Natural killer cell (primary cell): Measurements from ENCODE around the gene VWA3B. TPM values are rescaled to one million over a fixed set of nuclear protein-coding genes. Genes with fewer than 3 reads are reported as not detected.

Experiments
- ATAC-seq, 3 donors: fragments of 150-1000 bp in 2 of 3; fragments of 200-7000 bp in 1 of 3; cut with Tn5 transposase; 1 replicate in 1 of 3; 2 replicates in 2 of 3; pipeline ENCODE4 v1.10.0; 2021; ENCODE audit warnings: mild to moderate bottlenecking in 2 of 3, moderate library complexity in 2 of 3
- DNase-seq, 2 donors: peaks; one replicate each; pipeline versions ENCODE4 v3.0.0 to v3.0.0-alpha.2; 2013 to 2021; ENCODE audit warnings: mixed read lengths in 1 of 2
- H3K27ac ChIP-seq: one replicate; pipeline ENCODE4 v1.5.1; 2013; ENCODE audit warnings: mild to moderate bottlenecking, low read length
- H3K27me3 ChIP-seq: one replicate; pipeline ENCODE4 v1.6.1; 2013; ENCODE audit warnings: low read length; ENCODE audit not compliant: control insufficient read depth, insufficient read depth
- H3K36me3 ChIP-seq: one replicate; pipeline ENCODE4 v1.6.1; 2013; ENCODE audit warnings: low read length; ENCODE audit not compliant: control insufficient read depth, insufficient read depth
- H3K4me1 ChIP-seq: one replicate; pipeline ENCODE4 v1.6.1; 2013; ENCODE audit warnings: low read length; ENCODE audit not compliant: control insufficient read depth, insufficient read depth
- H3K4me3 ChIP-seq: one replicate; pipeline ENCODE4 v1.5.1; 2013; ENCODE audit warnings: low read length
- H3K9me3 ChIP-seq: one replicate; pipeline ENCODE4 v1.6.1; 2013; ENCODE audit warnings: low read length; ENCODE audit not compliant: control insufficient read depth, insufficient read depth
- H3K27ac Mint-ChIP-seq, 2 donors: one replicate each; pipeline ENCODE4 v1.8.0; 2022; ENCODE audit warnings: mild to moderate bottlenecking in 2 of 2, mixed read lengths in 2 of 2, moderate library complexity in 1 of 2
- H3K27me3 Mint-ChIP-seq, 2 donors: one replicate each; pipeline ENCODE4 v1.8.0; 2022; ENCODE audit warnings: low read depth in 2 of 2, mixed read lengths in 2 of 2
- H3K36me3 Mint-ChIP-seq: one replicate; pipeline ENCODE4 v1.8.0; 2022; ENCODE audit warnings: mixed read lengths
- H3K4me1 Mint-ChIP-seq, 2 donors: one replicate each; pipeline ENCODE4 v1.8.0; 2022; ENCODE audit warnings: mixed read lengths in 2 of 2
- H3K4me3 Mint-ChIP-seq: one replicate; pipeline ENCODE4 v1.8.0; 2022; ENCODE audit warnings: mild to moderate bottlenecking, moderate library complexity, mixed read lengths
- H3K9me3 Mint-ChIP-seq, 2 donors: one replicate each; pipeline ENCODE4 v1.8.0; 2022; ENCODE audit warnings: mixed read lengths in 2 of 2
- CTCF ChIP-seq: fragments of 200-600 bp; IDR thresholded peaks from one replicate; pipeline ENCODE4 v1.8.0; 2022; ENCODE audit warnings: antibody characterized with exemption
- WGBS: methylation state at CpG from one replicate; pipeline ENCODE4 v1.1.7; 2013; ENCODE audit warnings: missing lambda C conversion rate; ENCODE audit not compliant: insufficient coverage; 5-methylcytosine and 5-hydroxymethylcytosine counted together
- intact Hi-C: fragments of 100-400 bp; cut with micrococcal nuclease; formaldehyde crosslinking; loops from one replicate; pipeline ENCODE4 v1.14.2; 2022
- total RNA-seq, 4 donors: library from RNA; stranded (reverse); fragments of 120-200 nt in 1 of 4; gene quantifications; one replicate each; pipeline versions ENCODE4 v1.2.3 to v1.2.4, GENCODE V29; 2013 to 2022

Gene VWA3B
- total RNA-seq, 3 donors from 2014 or later (not counting 1 experiment from before 2014, with no cell fraction given) = not detected

GRCh38 chr2:98072442-98072841 is 14.5 kb upstream of the VWA3B start:
- Mint-ChIP-seq H3K27me3 (peaks cover 3 to 9% of the 10 kb centered on the region in 2 donors), H3K4me1 (no peaks in the 10 kb centered on the region), H3K36me3 (no peaks in the 10 kb centered on the region), H3K27ac (no peak overlapping the region), H3K4me3 (no peak overlapping the region), H3K9me3 (no peaks in the 10 kb centered on the region)
- ATAC-seq = no peak
- Histone ChIP-seq H3K27ac (no peak overlapping the region), H3K36me3 (no peaks in the 10 kb centered on the region), H3K9me3 (no peaks in the 10 kb centered on the region), H3K4me3 (no peak overlapping the region), H3K4me1 (no peaks in the 10 kb centered on the region), H3K27me3 (no peaks in the 10 kb centered on the region)
- intact Hi-C loops = no loop called here
- no peak for TF ChIP-seq CTCF
- WGBS = 91% methylated on average over 7 of the region's 7 CpGs
- no peak for DNase-seq

GRCh38 chr2:98078701-98079100 is 8.3 kb upstream of the VWA3B start:
- H3K4me1 Mint-ChIP-seq = peaks cover 5 to 6% of the 10 kb centered on the region in 2 donors
- no peak for TF ChIP-seq CTCF
- no peak overlapping the region for H3K27ac ChIP-seq
- peaks cover 0 to 2% of the 10 kb centered on the region in 2 donors for H3K9me3 Mint-ChIP-seq
- no peaks in the 10 kb centered on the region for H3K36me3 Mint-ChIP-seq
- no peak overlapping the region for H3K27ac Mint-ChIP-seq
- WGBS = 88% methylated on average over 2 of the region's 2 CpGs
- no peak overlapping the region for H3K4me3 ChIP-seq
- ATAC-seq (no peak), DNase-seq (no peak)
- H3K4me1 ChIP-seq = peaks cover 7% of the 10 kb centered on the region
- H3K9me3 ChIP-seq = peaks cover 6% of the 10 kb centered on the region
- H3K4me3 Mint-ChIP-seq = no peak overlapping the region
- H3K36me3 ChIP-seq = no peaks in the 10 kb centered on the region
- no peaks in the 10 kb centered on the region for H3K27me3 ChIP-seq
- H3K27me3 Mint-ChIP-seq = peaks cover 8 to 10% of the 10 kb centered on the region in 2 donors
- intact Hi-C loops = no loop called here

- Mint-ChIP-seq H3K9me3 (no peaks in the 10 kb centered on the region), H3K27ac (no peak overlapping the region), H3K4me3 (peak overlapping the region; percentile 17), H3K4me1 (peaks cover 22% of the 10 kb centered on the region in 2 donors), H3K36me3 (no peaks in the 10 kb centered on the region), H3K27me3 (peaks cover 39 to 55% of the 10 kb centered on the region in 2 donors)
- Histone ChIP-seq H3K4me1 (peaks cover 21% of the 10 kb centered on the region), H3K27ac (no peak overlapping the region), H3K36me3 (no peaks in the 10 kb centered on the region), H3K9me3 (no peaks in the 10 kb centered on the region), H3K4me3 (no peak overlapping the region), H3K27me3 (peaks cover 18% of the 10 kb centered on the region)
- DNase-seq (no peak), ATAC-seq (no peak)
- intact Hi-C loops = no loop called here
- WGBS = 78% methylated on average over 5 of the region's 5 CpGs
- TF ChIP-seq CTCF = no peak
These were observed 2.7 kb upstream of the VWA3B start for GRCh38 chr2:98084151-98084868.

- Histone ChIP-seq H3K36me3 (no peaks in the 10 kb centered on the region), H3K4me1 (peaks cover 21% of the 10 kb centered on the region), H3K27me3 (peaks cover 18% of the 10 kb centered on the region), H3K4me3 (no peak overlapping the region), H3K27ac (no peak overlapping the region), H3K9me3 (no peaks in the 10 kb centered on the region)
- ATAC-seq = no peak
- 92% methylated on average over 3 of the region's 3 CpGs for WGBS
- no peak for DNase-seq
- no peak for TF ChIP-seq CTCF
- intact Hi-C loops = no loop called here
- Mint-ChIP-seq H3K36me3 (no peaks in the 10 kb centered on the region), H3K4me3 (peak overlapping the region; percentile 17), H3K9me3 (no peaks in the 10 kb centered on the region), H3K27me3 (peaks cover 39 to 55% of the 10 kb centered on the region in 2 donors), H3K27ac (no peak overlapping the region), H3K4me1 (peaks cover 22% of the 10 kb centered on the region in 2 donors)
These were observed 2.1 kb upstream of the VWA3B start for GRCh38 chr2:98084869-98085238.
